IPS-20b (cell line): Measurements from ENCODE around the gene ARHGAP1.

Source experiments
- H3K27ac ChIP-seq: one replicate; pipeline ENCODE4 v1.5.1; 2013; ENCODE audit warnings: low read length
- H3K27me3 ChIP-seq: 2 replicates; pipeline ENCODE4 v1.6.1; 2013; ENCODE audit warnings: mild to moderate bottlenecking, low read length, inconsistent platforms; ENCODE audit not compliant: insufficient read depth
- H3K36me3 ChIP-seq: 2 replicates; pipeline ENCODE4 v1.6.1; 2013; ENCODE audit warnings: low read depth, mild to moderate bottlenecking, inconsistent platforms, low read length, moderate library complexity; ENCODE audit not compliant: insufficient read depth
- H3K4me1 ChIP-seq: 2 replicates; pipeline ENCODE4 v1.6.1; 2013; ENCODE audit warnings: mild to moderate bottlenecking, control low read depth, inconsistent platforms, low read length, moderate library complexity; ENCODE audit not compliant: insufficient read depth
- H3K4me3 ChIP-seq: 2 replicates; pipeline ENCODE4 v1.5.1; 2013; ENCODE audit warnings: mild to moderate bottlenecking, low read length, inconsistent platforms
- H3K9ac ChIP-seq: 2 replicates; pipeline ENCODE4 v1.6.1; 2013; ENCODE audit warnings: low read depth, mild to moderate bottlenecking, inconsistent platforms, low read length, moderate library complexity
- H3K9me3 ChIP-seq: 2 replicates; pipeline ENCODE4 v1.6.1; 2013; ENCODE audit warnings: mild to moderate bottlenecking, low read depth, low read length, inconsistent platforms; ENCODE audit not compliant: insufficient read depth

Gene ARHGAP1

DNA sequence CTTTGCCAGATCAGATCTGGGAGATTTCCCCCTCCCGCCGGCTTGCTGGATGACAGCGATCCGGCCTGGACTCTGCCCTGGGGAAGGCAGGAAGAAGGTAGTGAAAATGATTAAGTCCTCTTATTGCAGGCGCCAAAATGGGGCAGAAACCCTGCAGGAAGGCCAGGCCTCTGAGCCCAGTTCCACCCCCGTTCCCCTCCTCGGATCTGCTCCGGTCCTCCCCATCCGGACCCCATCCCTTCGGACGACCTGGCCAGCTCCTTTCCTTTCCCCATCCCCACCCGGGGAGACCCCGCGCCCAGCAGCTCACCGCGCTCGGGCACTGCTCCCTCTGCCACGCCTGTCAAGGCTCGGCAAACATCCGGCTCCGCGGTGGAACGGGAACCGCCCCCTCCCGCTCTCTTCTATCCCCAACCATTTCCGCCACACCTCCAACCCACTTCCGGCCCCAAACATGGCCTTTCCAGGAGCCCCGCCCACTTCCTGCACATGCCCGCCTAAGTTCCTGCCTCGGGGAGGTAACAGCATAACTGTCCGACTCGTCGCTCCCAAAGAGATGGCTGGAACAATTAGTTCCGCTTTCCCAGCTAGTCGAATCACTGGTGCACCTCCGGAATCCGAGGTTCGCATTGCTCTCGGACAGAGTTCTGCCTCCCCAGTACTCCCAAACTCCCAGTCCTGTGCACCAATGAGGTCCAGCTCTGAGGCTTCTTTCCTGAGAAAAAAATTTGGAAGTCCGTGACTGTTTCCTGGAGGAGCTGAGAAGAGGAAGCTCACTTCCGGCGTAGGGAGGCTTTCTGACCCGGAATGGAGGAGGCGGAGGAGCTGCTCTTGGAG, at the start of gene ARHGAP1, which contains the start of gene ZNF408:
Gene ARHGAP1 (minus strand): TSS at position 379 of the 837 bp plus-strand sequence. CDS start 4,512 bp downstream, outside the sequence.
Gene ZNF408 (plus strand): TSS at position 791 of the 837 bp plus-strand sequence. CDS start 17 bp downstream, at position 808.
- H3K4me1 ChIP-seq: no peaks in the 10 kb centered on the region; the same call in 1 of the 2 replicates
- peaks cover 38% of the 10 kb centered on the region for H3K36me3 ChIP-seq
- no peaks in the 10 kb centered on the region for H3K9me3 ChIP-seq
- peak within 1 kb of the TSS; percentile 82 for H3K4me3 ChIP-seq
- H3K9ac ChIP-seq: peak within 1 kb of the TSS; percentile 95
- peak within 1 kb of the TSS; percentile 95 for H3K27ac ChIP-seq
- no peaks in the 10 kb centered on the region for H3K27me3 ChIP-seq

DNA sequence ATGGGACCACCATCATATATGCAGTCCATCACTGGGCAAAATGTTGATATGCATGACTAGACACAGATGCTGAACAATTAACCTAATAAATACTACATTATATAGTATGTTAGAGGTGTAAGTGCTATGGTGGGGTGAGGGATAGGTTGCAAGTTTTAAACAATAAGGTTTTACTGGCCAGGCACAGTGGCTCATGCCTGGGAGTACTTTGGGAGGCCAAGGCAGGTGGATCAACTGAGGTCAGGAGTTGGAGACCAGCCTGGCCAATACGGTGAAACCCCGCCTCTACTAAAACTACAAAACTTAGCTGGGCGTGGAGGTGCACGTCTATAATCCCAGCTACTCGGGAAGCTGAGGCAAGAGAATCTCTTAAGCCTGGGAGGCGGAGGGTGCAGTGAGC, 46.7 kb upstream of the ARHGAP1 start:
- H3K27ac ChIP-seq: no peak overlapping the region
- no peaks in the 10 kb centered on the region for H3K4me1 ChIP-seq
- no peak overlapping the region for H3K4me3 ChIP-seq
- peaks cover 92% of the 10 kb centered on the region for H3K36me3 ChIP-seq
- no peaks in the 10 kb centered on the region for H3K9me3 ChIP-seq
- no peaks in the 10 kb centered on the region for H3K27me3 ChIP-seq
- no peak overlapping the region for H3K9ac ChIP-seq

GRCh38 chr11:46745995-46746394, 45.6 kb upstream of the ARHGAP1 start:
- peaks cover 94% of the 10 kb centered on the region for H3K36me3 ChIP-seq
- no peaks in the 10 kb centered on the region for H3K4me1 ChIP-seq
- H3K4me3 ChIP-seq: no peak overlapping the region

GRCh38 chr11:46745328-46745727, 44.9 kb upstream of the ARHGAP1 start:
- Histone ChIP-seq H3K27me3 (no peaks in the 10 kb centered on the region), H3K4me1 (no peaks in the 10 kb centered on the region), H3K4me3 (no peak overlapping the region), H3K9me3 (no peaks in the 10 kb centered on the region), H3K27ac (no peak overlapping the region), H3K9ac (no peak overlapping the region), H3K36me3 (peaks cover 89% of the 10 kb centered on the region)

More at GRCh38 chr11:46745995-46746394, 45.6 kb upstream of the ARHGAP1 start:
- H3K9ac ChIP-seq: no peak overlapping the region
- no peaks in the 10 kb centered on the region for H3K27me3 ChIP-seq
- H3K27ac ChIP-seq: no peak overlapping the region
- no peaks in the 10 kb centered on the region for H3K9me3 ChIP-seq

- peaks cover 76% of the 10 kb centered on the region for H3K36me3 ChIP-seq
- H3K27me3 ChIP-seq: no peaks in the 10 kb centered on the region
- H3K4me3 ChIP-seq: no peak overlapping the region
- no peak overlapping the region for H3K9ac ChIP-seq
- no peaks in the 10 kb centered on the region for H3K4me1 ChIP-seq
- H3K27ac ChIP-seq: no peak overlapping the region
- H3K9me3 ChIP-seq: no peaks in the 10 kb centered on the region
Observed at GRCh38 chr11:46743693-46744339, 43.4 kb upstream of the ARHGAP1 start.

DNA sequence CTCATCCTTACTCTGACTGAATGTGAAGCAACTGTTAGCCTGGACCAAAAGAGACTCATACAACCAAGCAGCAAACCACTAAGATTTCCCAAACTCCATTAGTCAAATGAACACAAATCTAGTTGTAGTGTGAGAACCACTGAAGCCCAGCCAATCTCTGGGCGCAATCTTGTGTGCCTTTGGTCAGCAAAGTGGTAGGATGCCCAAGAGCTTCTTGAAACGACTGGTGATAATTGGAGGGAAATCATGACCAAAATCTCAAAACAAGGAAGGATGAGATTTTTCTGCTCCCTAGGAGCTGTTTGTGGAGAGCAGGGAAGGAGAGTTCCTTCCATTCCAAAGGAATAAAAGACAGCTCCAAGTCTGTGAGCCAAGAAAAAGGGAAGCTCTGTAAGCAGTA, 42.6 kb upstream of the ARHGAP1 start:
- H3K27ac ChIP-seq: no peak overlapping the region
- no peak overlapping the region for H3K4me3 ChIP-seq
- H3K9me3 ChIP-seq: no peaks in the 10 kb centered on the region
- peaks cover 72% of the 10 kb centered on the region for H3K36me3 ChIP-seq
- no peaks in the 10 kb centered on the region for H3K4me1 ChIP-seq
- no peaks in the 10 kb centered on the region for H3K27me3 ChIP-seq
- H3K9ac ChIP-seq: no peak overlapping the region

DNA sequence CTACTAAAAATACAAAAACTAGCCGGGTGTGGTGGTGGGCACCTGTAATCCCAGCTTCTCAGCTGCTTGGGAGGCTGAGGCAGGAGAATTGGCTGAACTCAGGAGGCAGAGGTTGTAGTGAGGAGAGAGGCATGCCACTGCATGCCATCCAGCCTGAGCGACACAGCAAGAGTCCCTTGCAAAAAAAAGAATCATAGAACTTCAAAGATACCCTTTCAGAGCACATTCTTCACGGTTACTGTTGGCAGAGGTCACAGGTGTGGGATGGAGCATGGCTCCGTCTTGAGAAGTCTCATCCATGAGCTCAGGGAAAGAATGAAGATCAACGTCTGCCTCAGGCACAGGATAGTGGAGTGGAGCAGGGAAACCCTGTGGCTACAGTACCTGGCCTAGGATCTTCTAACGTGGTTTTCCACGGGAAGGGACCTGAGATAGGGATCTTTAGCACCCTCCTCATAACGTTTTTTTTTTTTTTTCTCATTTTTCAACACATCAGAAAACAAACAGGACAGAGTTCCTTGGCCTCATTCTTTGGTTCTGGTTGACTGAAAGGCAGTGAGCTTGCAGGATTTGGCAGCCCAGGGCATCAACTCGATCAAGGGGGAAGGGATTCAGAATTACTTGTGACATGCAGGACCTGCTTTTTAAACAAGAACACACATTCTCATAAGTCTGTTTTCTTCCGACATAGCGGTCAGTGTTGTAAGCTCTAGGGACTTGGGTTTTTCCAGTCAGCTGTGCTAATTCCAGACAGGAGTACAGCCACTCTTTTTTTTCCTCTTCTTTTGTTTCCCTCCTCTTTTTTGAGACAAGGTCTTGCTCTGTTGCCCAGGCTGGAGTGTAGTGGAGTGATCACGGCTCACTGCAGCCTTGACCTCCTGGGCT, 41.4 kb upstream of the ARHGAP1 start:
- Histone ChIP-seq H3K4me1 (no peaks in the 10 kb centered on the region), H3K27ac (no peak overlapping the region), H3K4me3 (no peak overlapping the region), H3K9ac (no peak overlapping the region), H3K27me3 (no peaks in the 10 kb centered on the region), H3K9me3 (no peaks in the 10 kb centered on the region), H3K36me3 (peaks cover 60% of the 10 kb centered on the region)

DNA sequence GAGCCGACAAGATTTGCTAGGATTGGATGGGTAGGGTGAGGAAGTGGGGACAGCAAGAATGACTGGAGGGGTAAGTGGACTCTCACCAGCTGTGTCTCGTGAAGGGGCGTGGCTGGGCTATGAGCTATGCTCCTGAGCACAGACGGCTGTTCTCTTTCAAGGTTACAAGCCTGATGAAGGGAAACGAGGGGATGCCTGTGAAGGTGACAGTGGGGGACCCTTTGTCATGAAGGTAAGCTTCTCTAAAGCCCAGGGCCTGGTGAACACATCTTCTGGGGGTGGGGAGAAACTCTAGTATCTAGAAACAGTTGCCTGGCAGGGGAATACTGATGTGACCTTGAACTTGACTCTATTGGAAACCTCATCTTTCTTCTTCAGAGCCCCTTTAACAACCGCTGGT, 38.5 kb upstream of the ARHGAP1 start:
- no peak overlapping the region for H3K4me3 ChIP-seq
- no peaks in the 10 kb centered on the region for H3K4me1 ChIP-seq
- no peak overlapping the region for H3K27ac ChIP-seq
- H3K27me3 ChIP-seq: no peaks in the 10 kb centered on the region
- no peaks in the 10 kb centered on the region for H3K9me3 ChIP-seq
- no peak overlapping the region for H3K9ac ChIP-seq
- peaks cover 30% of the 10 kb centered on the region for H3K36me3 ChIP-seq

DNA sequence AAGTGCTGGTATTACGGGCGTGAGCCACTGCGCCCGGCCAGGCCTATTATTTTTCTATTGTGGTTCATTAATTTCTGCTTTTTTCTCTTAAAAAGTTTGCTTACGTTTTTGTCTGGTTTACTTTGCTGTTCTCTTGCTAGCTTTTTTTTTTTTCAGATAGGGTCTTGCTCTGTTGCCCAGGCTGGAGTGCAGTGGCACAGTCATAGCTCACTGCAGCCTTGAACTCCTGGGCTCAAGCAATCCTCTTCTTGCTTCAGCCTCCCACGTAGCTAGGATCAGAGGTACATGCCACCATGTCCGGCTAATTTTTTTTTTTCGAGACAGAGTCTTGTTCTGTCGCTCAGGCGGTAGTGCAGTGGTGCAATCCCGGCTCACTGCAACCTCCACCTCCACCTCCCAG, 37.3 kb upstream of the ARHGAP1 start:
- H3K9me3 ChIP-seq: no peaks in the 10 kb centered on the region
- no peaks in the 10 kb centered on the region for H3K27me3 ChIP-seq
- peaks cover 18% of the 10 kb centered on the region for H3K36me3 ChIP-seq
- H3K4me3 ChIP-seq: no peak overlapping the region
- H3K27ac ChIP-seq: no peak overlapping the region
- H3K9ac ChIP-seq: no peak overlapping the region
- H3K4me1 ChIP-seq: no peaks in the 10 kb centered on the region

DNA sequence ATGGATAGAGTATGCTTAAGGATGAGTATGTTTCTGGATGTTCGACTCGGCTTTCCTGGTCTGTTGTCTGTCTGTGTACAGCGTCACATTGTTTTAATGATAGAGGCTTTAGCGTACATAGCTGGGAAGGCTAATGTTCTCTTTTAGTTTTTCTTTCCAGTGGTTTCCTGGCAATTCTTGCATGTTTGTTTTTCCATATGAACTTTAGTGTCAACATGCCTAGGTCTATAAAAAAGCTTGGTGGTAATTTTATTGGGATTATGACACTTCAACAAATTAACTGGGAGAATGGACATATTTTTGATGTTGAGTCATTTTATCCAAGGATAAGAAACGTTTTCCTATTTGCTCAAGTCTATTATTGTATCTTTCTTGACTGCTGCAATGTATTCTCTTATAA, 36.2 kb upstream of the ARHGAP1 start:
- Histone ChIP-seq H3K36me3 (peaks cover 7% of the 10 kb centered on the region), H3K4me1 (no peaks in the 10 kb centered on the region), H3K9ac (no peak overlapping the region), H3K9me3 (no peaks in the 10 kb centered on the region), H3K27me3 (no peaks in the 10 kb centered on the region), H3K4me3 (no peak overlapping the region), H3K27ac (no peak overlapping the region)

GRCh38 chr11:46736146-46736545, 35.7 kb upstream of the ARHGAP1 start:
- Histone ChIP-seq H3K27ac (no peak overlapping the region), H3K36me3 (peaks cover 3% of the 10 kb centered on the region), H3K9ac (no peak overlapping the region), H3K27me3 (no peaks in the 10 kb centered on the region), H3K4me3 (no peak overlapping the region), H3K4me1 (no peaks in the 10 kb centered on the region), H3K9me3 (no peaks in the 10 kb centered on the region)
